Keratinocyte (primary cell): Measurements from ENCODE around the gene CKAP2L. TPM values are rescaled to one million over a fixed set of nuclear protein-coding genes. Genes with fewer than 3 reads are reported as not detected.

Experiments used
- DNase-seq: peaks from one replicate; pipeline ENCODE4 v3.0.0-alpha.2; 2011; ENCODE audit warnings: low read depth, missing footprints, low spot score
- FAIRE-seq: peaks from 2 replicates; lab custom pipeline; 2011; peaks lifted over from hg19 to GRCh38; lab: Jason Lieb, UNC
- H2AFZ ChIP-seq: 2 replicates; pipeline ENCODE4 v1.6.0; 2012; ENCODE audit warnings: low read length, control low read depth, inconsistent platforms; ENCODE audit not compliant: control insufficient read depth
- H3K27ac ChIP-seq: 2 replicates; pipeline ENCODE4 v1.5.1; 2011; ENCODE audit warnings: low read length; ENCODE audit not compliant: control insufficient read depth, insufficient read depth
- H3K27me3 ChIP-seq: 3 replicates; pipeline ENCODE4 v1.6.0; 2011; ENCODE audit warnings: low read length; ENCODE audit not compliant: control insufficient read depth, insufficient read depth; ENCODE audit errors: extremely low read depth
- H3K36me3 ChIP-seq, 2 experiments: 2 replicates in 1 of 2; 3 replicates in 1 of 2; pipeline ENCODE4 v1.5.1; 2011; ENCODE audit warnings: low read length in 2 of 2, mild to moderate bottlenecking in 1 of 2; ENCODE audit not compliant: control insufficient read depth in 2 of 2, insufficient read depth in 2 of 2; ENCODE audit errors: extremely low read depth in 1 of 2
- H3K4me1 ChIP-seq: 3 replicates; pipeline ENCODE4 v1.5.1; 2011; ENCODE audit warnings: low read length; ENCODE audit not compliant: control insufficient read depth, insufficient read depth; ENCODE audit errors: extremely low read depth
- H3K4me2 ChIP-seq: 3 replicates; pipeline ENCODE4 v1.6.0; 2011; ENCODE audit warnings: low read depth, low read length; ENCODE audit not compliant: control insufficient read depth, insufficient read depth; ENCODE audit errors: extremely low read depth
- H3K4me3 ChIP-seq, 3 experiments: fragments of 200-600 bp in 1 of 3; sonication (generic) in 1 of 3; 2 replicates in 2 of 3; 3 replicates in 1 of 3; pipeline ENCODE4 v1.5.1; 2011 to 2016; ENCODE audit warnings: low read length in 3 of 3, mild to moderate bottlenecking in 3 of 3, control low read depth in 2 of 3, inconsistent platforms in 1 of 3, low read depth in 1 of 3, mixed read lengths in 1 of 3, mixed run types in 1 of 3, moderate library complexity in 1 of 3; ENCODE audit not compliant: control insufficient read depth in 2 of 3, insufficient read depth in 2 of 3; ENCODE audit errors: extremely low read depth in 1 of 3
- H3K79me2 ChIP-seq: 2 replicates; pipeline ENCODE4 v1.6.0; 2012; ENCODE audit warnings: low read length; ENCODE audit not compliant: control insufficient read depth, insufficient read depth
- H3K9ac ChIP-seq: 3 replicates; pipeline ENCODE4 v1.6.0; 2011; ENCODE audit warnings: low read length; ENCODE audit not compliant: control insufficient read depth, insufficient read depth; ENCODE audit errors: extremely low read depth
- H3K9me1 ChIP-seq: 3 replicates; pipeline ENCODE4 v1.6.0; 2011; ENCODE audit warnings: low read length; ENCODE audit not compliant: control insufficient read depth, insufficient read depth; ENCODE audit errors: extremely low read depth
- H3K9me3 ChIP-seq: 2 replicates; pipeline ENCODE4 v1.5.1; 2012; ENCODE audit warnings: low read depth, low read length; ENCODE audit not compliant: control insufficient read depth
- H4K20me1 ChIP-seq: 3 replicates; pipeline ENCODE4 v1.6.0; 2011; ENCODE audit warnings: low read length; ENCODE audit not compliant: control insufficient read depth, insufficient read depth; ENCODE audit errors: extremely low read depth
- EZH2 ChIP-seq: IDR thresholded peaks from one replicate; pipeline ENCODE4 v1.6.1; 2012; ENCODE audit warnings: inconsistent platforms, mild to moderate bottlenecking, low read length, moderate library complexity
- dilution Hi-C: fragments of 300-500 bp; cut with MboI; formaldehyde crosslinking; loops from one replicate; pipeline ENCODE4 v1.7.0; 2020; ENCODE audit warnings: low sequenced_read_pairs; ENCODE audit not compliant: extremely low pct_ligation_motif_present
- polyA plus RNA-seq, 5 experiments: library from polyadenylated mRNA; depleted of rRNA in 3 of 5; stranded (reverse) in 3 of 5; stranded (forward) in 1 of 5; unstranded in 1 of 5; fragments of >200 nt; gene quantifications; 1 replicate in 1 of 5; 2 replicates in 3 of 5; 3 replicates in 1 of 5; pipeline versions ENCODE4 v1.2.1 to v1.2.3, GENCODE V29; 2011 to 2012; ENCODE audit warnings: missing spikeins in 2 of 5, low read depth in 1 of 5, low replicate concordance in 1 of 5
- TF ChIP-seq, protein P1 (sequence below), 3 experiments: IDR thresholded peaks in 1 of 3; conservative IDR thresholded peaks in 1 of 3; optimal IDR thresholded peaks in 1 of 3; 2 replicates in 2 of 3; 3 replicates in 1 of 3; pipeline versions ENCODE3 to v1.5.1; 2011; ENCODE audit warnings: low read length in 3 of 3, mild to moderate bottlenecking in 3 of 3, moderate library complexity in 2 of 3, control low read depth in 1 of 3, inconsistent platforms in 1 of 3; ENCODE audit not compliant: insufficient read depth in 2 of 3; ENCODE audit errors: extremely low read depth in 1 of 3

The CKAP2L gene
- polyA plus RNA-seq, 1 donor (not counting 4 experiments of a cell fraction or from before 2014, with no cell fraction given): 10.9 TPM

DNA sequence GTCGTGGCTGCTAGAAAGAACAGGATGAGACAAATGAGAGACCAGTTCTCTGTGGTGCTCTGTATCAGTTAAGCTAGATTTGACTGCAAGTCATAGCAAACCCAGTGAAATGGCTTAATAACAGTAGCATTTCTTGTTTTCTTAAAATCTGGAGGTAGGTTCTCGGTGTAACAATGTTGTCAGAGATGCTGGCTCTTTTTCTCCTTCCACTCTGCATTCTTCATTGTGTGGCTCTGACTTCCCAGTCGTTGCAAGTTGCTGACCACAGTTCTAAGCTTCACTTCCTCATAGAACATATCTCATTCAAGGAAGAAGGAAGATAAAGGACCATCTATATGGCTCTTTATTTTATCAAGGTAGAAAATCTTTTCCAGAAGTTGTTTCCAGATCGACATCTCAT, 7.9 kb upstream of the CKAP2L start:
- peaks cover 12 to 19% of the 10 kb centered on the region in 2 experiments for H3K36me3 ChIP-seq
- no peak overlapping the region for H3K4me3 ChIP-seq
- H3K27ac ChIP-seq: no peak overlapping the region
- H3K79me2 ChIP-seq: no peaks in the 10 kb centered on the region
- DNase-seq: no peak
- H3K9me3 ChIP-seq: no peaks in the 10 kb centered on the region
- peaks cover 1% of the 10 kb centered on the region for H3K9me1 ChIP-seq
- peaks cover 1% of the 10 kb centered on the region for H4K20me1 ChIP-seq
- H2AFZ ChIP-seq: no peak overlapping the region
- H3K9ac ChIP-seq: no peak overlapping the region
- FAIRE-seq: peak; percentile 55
- dilution Hi-C loops: no loop called here
- no peak overlapping the region for H3K4me2 ChIP-seq
- no peaks in the 10 kb centered on the region for H3K4me1 ChIP-seq
- no peaks in the 10 kb centered on the region for H3K27me3 ChIP-seq
- TF ChIP-seq EZH2: no peak
- TF ChIP-seq, protein P1, sequence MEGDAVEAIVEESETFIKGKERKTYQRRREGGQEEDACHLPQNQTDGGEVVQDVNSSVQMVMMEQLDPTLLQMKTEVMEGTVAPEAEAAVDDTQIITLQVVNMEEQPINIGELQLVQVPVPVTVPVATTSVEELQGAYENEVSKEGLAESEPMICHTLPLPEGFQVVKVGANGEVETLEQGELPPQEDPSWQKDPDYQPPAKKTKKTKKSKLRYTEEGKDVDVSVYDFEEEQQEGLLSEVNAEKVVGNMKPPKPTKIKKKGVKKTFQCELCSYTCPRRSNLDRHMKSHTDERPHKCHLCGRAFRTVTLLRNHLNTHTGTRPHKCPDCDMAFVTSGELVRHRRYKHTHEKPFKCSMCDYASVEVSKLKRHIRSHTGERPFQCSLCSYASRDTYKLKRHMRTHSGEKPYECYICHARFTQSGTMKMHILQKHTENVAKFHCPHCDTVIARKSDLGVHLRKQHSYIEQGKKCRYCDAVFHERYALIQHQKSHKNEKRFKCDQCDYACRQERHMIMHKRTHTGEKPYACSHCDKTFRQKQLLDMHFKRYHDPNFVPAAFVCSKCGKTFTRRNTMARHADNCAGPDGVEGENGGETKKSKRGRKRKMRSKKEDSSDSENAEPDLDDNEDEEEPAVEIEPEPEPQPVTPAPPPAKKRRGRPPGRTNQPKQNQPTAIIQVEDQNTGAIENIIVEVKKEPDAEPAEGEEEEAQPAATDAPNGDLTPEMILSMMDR (optimal IDR thresholded peaks at IDR 0.05 in 1 of 3, IDR thresholded peaks at IDR 0.05 in 1 of 3, conservative IDR thresholded peaks at IDR 0.05 in 1 of 3; ENCODE audit: extremely low read depth in 1 of 3, insufficient read depth in 2 of 3, low read length in 3 of 3): no peak

DNA sequence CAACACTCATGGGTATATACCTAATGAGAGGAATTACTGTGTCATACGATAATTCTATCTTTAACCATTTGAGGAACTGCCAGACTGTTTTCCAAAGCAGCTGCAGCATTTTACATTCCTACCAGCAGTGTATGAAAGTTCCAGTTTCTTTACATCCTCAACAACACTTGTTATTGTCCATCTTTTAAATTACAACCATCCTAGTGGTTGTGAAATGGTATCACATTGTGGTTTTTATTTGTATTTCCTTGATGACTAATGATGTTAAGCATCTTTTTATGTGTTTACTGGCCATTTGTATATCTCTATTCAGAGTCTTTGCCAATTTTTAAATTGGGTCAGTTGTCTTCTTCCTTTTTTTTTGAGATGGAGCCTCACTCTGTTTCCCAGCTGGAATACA, 4.0 kb upstream of the CKAP2L start:
- Histone ChIP-seq H3K4me2 (no peak overlapping the region), H3K79me2 (peaks cover 9% of the 10 kb centered on the region)
- no peak for FAIRE-seq

More for the DNA sequence above, 4.0 kb upstream of the CKAP2L start:
- TF ChIP-seq, protein P1 (optimal IDR thresholded peaks at IDR 0.05 in 1 of 3, IDR thresholded peaks at IDR 0.05 in 1 of 3, conservative IDR thresholded peaks at IDR 0.05 in 1 of 3; ENCODE audit: extremely low read depth in 1 of 3, insufficient read depth in 2 of 3, low read length in 3 of 3): peak in 1 of 3 experiments; percentile 26
- no peak for TF ChIP-seq EZH2
- Histone ChIP-seq H4K20me1 (no peaks in the 10 kb centered on the region), H3K27me3 (no peaks in the 10 kb centered on the region), H3K9me1 (no peaks in the 10 kb centered on the region), H3K9me3 (no peaks in the 10 kb centered on the region), H3K36me3 (no peaks in the 10 kb centered on the region), H3K4me3 (no peak overlapping the region), H3K4me1 (peaks cover 6% of the 10 kb centered on the region), H3K27ac (no peak overlapping the region), H3K9ac (no peak overlapping the region), H2AFZ (no peak overlapping the region)
- peak; percentile 13 for DNase-seq
- dilution Hi-C loops: no loop called here
